NCI-H524 (cell line): ENCODE results near the gene KIAA1328.

Experiments
- DNase-seq, 2 experiments: peaks; one replicate each; lab custom pipeline; 2025; lab: John Stamatoyannopoulos, UW

KIAA1328 gene

GRCh38 chr18:37222354-37222998, 393.5 kb downstream of the KIAA1328 start:
- no peak for DNase-seq

DNA sequence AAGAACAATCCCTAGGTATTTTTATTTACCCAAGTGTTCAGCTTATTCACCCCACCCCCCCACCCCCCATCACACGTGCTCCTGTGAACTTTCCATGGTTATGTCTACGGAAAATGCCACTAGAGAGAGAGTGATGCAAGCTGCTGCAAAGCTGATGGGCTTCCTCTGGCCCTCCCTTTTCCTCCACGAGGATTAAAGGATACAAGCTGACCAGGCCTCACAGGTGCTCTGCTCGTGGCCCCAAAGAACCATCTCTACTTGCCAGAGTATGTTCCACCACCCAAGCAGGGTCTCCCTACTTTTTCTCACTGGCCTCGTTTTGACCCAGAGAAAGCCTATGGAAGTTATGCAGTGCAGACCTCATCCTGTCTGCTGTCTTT, 394.1 kb downstream of the KIAA1328 start:
- no peak for DNase-seq

GRCh38 chr18:37225279-37225678, 396.4 kb downstream of the KIAA1328 start:
- DNase-seq, result no peak

DNA sequence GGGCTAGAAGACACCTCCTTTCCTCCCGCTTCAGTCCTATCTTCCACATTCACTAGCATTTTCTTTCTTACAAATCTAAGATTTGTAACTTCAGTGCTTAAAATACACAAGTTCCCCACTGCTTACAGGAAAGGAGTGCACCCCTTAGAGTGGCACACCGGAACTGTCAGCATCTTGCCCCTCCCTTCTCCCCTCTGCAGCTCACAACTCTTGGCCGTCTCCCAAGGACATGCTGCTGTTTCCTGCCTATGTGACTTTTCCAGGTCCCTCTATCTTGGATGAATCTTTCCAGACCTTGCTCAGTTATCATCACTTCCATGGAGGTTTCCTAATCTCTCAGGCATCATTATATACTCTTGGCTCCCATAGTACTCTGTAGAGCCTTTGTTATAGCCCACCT, 401.8 kb downstream of the KIAA1328 start:
- DNase-seq, result no peak

GRCh38 chr18:37231251-37231650, 402.3 kb downstream of the KIAA1328 start:
- no peak for DNase-seq

- no peak for DNase-seq
Observed at GRCh38 chr18:37235583-37235982, 406.7 kb downstream of the KIAA1328 start.

GRCh38 chr18:37238282-37239108, 409.6 kb downstream of the KIAA1328 start:
- DNase-seq, result no peak

DNA sequence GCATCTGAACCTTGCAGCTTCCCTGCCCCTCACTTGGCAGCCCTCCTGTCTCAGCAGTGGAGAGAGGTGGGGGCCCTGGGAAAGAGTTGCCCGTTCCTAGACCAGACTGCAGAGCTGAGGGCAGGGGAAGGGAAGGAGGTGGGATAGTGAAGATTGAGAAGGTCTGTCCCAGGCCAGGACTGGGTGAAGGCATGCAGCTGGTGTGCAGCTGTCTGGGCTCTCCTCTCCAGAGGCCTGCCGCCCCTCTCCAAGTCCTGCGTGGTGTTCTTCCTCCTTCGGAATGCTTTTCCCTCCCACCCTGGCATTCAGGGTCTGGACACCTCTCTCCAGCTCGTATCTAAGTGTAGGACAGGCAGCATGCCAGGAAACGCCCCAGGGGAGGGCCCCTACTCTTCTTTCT, 413.2 kb downstream of the KIAA1328 start:
- no peak for DNase-seq

DNA sequence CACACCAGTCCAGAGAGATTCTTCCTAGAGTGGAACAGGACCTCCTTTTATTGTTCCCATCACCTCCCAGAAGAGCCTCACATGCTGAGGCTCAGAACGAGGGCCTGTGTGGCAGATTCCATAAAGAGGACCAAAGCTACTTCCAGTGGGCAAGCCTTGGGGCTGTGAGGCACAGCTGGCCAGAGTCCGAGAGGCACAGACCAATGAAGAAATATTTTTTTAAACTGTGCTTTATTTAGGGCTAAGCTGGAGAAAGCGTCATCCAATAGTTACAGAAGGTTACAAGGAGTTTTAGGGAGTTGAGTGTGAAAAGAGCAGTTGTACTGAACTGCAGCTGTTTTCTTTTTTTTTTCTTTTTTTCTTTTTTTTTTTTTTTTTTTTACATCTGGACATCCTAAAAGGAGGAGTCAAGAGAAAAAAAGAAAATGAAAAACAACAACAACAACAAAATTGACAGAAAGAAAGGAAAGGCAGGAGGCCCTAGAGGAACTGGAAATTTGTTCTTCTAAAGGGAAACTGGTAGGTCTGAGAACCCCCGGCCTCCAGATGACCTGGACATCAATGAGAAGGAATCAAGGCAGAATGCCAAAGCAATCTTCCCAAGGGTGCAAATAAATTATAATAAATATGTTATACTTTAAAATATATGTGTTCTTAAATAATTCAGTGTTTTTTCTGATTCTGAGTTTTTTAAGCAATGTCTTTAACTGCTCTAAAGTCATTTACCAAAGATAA, 414.1 kb downstream of the KIAA1328 start:
- DNase-seq, result no peak

DNA sequence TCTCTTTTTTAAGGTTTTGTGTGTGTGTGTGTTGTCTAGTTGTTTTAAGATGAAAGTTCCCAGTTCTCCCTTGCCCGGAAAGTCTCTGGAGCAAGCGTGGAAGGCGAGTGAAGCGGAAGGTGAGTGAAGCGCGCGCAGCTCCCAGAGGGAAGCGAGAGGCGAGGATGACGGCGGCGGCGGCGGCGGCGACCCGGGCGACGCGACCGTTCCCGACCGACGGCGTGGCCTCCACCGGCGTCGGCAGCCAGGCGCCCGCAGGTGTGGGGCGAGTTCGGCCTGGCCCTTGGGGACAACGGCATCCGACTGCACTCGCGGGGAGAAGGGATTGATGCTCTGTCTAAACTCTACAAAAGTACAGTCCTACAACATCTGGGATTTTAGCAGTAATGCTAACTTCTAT, 414.8 kb downstream of the KIAA1328 start:
- no peak for DNase-seq

- no peak for DNase-seq
Observed at GRCh38 chr18:37244618-37245017, 415.7 kb downstream of the KIAA1328 start.

GRCh38 chr18:37246779-37247340, 417.9 kb downstream of the KIAA1328 start:
- DNase-seq, result no peak

DNA sequence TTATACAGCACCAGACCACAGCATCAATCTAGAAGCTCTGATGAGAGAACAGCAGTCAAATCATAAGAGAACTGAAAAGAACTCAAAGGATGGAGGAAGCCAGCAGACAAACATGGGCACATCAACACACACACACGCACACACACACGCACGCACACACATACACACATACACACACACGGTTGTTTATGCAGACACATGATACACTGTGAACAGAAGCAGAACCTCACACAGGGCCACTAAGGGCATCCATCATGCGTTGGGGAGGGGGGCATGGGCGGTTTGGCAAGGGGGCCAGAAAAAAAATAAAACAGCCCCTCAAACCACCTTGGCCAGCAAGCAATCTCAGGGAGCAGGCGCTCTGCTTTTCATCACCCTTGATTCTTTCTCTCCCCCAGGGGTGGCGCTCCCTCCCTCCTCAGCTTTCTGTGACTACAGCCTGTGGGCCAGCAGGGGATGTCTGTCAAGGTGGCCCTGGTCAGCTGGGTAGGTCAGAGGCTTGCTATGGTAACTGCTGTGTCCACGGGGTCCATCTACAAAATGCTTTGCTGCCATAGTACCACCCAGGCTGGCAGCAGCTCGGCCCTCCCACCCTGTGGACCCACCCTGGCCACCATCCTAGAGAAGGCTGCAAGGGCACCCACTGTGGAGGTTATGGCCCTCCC, 418.7 kb downstream of the KIAA1328 start:
- no peak for DNase-seq

GRCh38 chr18:37248281-37248680, 419.4 kb downstream of the KIAA1328 start:
- no peak for DNase-seq

GRCh38 chr18:37249171-37249886, 420.4 kb downstream of the KIAA1328 start:
- no peak for DNase-seq

DNA sequence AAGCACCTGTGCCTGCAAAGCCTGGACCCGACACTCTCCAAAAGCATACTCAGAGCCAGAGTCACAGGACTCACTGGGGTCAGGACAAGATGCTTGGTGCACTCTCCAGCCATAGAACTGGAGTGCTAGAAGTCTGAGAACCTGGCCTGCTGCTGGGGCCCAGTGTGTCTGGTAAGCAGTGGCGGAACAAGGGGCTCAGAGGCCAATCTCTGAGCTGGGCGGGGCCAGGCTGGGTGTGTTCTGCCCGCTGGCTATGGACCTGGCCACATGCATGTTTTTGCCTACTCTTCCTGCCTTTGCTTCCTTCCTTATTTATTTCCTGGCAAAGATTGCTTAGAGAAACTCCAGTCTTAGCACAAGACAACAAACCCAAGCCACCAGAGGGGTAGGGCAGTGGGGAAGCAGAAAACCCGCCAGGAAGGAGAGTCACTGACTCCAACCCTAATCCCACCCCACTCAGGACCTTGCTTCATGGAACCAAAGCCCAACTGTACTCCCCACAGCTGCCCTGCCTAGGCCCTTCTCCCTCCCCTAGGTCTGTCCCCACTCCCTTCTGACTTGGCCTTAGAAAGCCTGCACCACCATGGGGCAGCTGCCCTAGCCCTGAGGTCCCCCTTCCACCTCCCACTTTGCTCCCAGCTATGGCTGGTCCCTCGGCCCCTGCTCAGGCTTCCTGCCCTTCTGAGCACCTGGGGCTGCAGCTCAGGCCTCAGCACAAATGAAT, 421.1 kb downstream of the KIAA1328 start:
- DNase-seq, result no peak

- no peak for DNase-seq
Observed at GRCh38 chr18:37251679-37252078, 422.8 kb downstream of the KIAA1328 start.

DNA sequence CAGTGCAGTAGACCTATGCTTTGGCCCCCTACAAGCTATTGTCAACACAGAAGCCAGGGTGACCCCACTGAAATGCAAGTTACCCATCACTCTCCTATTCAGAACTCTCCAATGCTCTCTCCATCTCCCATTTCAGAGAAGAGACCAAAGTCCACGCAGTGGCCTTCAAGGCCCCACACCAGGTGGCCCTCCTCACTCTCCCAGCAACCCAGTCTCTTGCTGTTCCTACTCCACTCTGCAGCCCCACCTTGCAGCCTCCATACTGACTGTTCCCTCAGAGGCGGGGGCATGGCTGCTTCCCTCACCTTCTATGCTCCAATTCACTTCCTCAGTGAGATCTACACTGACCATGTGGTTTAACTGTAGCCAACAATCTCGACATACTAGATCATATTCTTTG, 423.4 kb downstream of the KIAA1328 start:
- DNase-seq, result no peak

- DNase-seq, result no peak
Observed at GRCh38 chr18:37252854-37253393, 424.0 kb downstream of the KIAA1328 start.
